ENCODE data around the gene ODF4. TPM values are rescaled to one million over a fixed set of nuclear protein-coding genes. Genes with fewer than 3 reads are reported as not detected.
A peak's percentile ranks its signal among the peaks of the same experiment; 100 is the strongest.

The ODF4 gene
- total and polyA plus RNA-seq, 2 of the 13 experiments (the other 11 are each of a cell fraction or from before 2014, with no cell fraction given) = not detected

DNA sequence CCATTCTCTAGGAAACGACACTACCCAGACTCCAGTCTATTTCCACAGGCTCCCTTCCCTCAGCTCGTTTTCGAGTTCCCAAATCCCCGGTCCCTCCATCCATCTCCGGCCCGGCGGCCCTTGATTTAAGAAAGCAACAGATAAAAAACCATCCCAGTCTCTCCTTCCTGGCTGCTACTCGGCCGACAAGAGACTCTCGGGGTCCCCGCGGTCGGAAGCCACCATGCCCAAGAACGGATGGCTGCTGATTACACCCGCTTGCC lies 43.2 kb downstream of the ODF4 start (continued):
- TF ChIP-seq, protein P1, sequence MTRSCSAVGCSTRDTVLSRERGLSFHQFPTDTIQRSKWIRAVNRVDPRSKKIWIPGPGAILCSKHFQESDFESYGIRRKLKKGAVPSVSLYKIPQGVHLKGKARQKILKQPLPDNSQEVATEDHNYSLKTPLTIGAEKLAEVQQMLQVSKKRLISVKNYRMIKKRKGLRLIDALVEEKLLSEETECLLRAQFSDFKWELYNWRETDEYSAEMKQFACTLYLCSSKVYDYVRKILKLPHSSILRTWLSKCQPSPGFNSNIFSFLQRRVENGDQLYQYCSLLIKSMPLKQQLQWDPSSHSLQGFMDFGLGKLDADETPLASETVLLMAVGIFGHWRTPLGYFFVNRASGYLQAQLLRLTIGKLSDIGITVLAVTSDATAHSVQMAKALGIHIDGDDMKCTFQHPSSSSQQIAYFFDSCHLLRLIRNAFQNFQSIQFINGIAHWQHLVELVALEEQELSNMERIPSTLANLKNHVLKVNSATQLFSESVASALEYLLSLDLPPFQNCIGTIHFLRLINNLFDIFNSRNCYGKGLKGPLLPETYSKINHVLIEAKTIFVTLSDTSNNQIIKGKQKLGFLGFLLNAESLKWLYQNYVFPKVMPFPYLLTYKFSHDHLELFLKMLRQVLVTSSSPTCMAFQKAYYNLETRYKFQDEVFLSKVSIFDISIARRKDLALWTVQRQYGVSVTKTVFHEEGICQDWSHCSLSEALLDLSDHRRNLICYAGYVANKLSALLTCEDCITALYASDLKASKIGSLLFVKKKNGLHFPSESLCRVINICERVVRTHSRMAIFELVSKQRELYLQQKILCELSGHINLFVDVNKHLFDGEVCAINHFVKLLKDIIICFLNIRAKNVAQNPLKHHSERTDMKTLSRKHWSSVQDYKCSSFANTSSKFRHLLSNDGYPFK (CRISPR knock-in tag; IDR thresholded peaks at IDR 0.05; ENCODE audit: borderline replicate concordance) = peak; percentile 56; the same call in 1 of the 2 replicates
- TF ChIP-seq, protein P2, sequence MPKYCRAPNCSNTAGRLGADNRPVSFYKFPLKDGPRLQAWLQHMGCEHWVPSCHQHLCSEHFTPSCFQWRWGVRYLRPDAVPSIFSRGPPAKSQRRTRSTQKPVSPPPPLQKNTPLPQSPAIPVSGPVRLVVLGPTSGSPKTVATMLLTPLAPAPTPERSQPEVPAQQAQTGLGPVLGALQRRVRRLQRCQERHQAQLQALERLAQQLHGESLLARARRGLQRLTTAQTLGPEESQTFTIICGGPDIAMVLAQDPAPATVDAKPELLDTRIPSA (CRISPR knock-in tag; IDR thresholded peaks at IDR 0.05; ENCODE audit: borderline replicate concordance) = no peak
- no peak for TF ChIP-seq FOXJ3 (CRISPR knock-in tag; IDR thresholded peaks at IDR 0.05; ENCODE audit: borderline replicate concordance)
- no peak for TF ChIP-seq ZNF3 (CRISPR knock-in tag; IDR thresholded peaks at IDR 0.05)
- TF ChIP-seq CAMTA2 (CRISPR knock-in tag; IDR thresholded peaks at IDR 0.05; ENCODE audit: borderline replicate concordance) = no peak
- TF ChIP-seq ZNF567 (CRISPR knock-in tag; IDR thresholded peaks at IDR 0.05; ENCODE audit: borderline replicate concordance) = 0 out of 2 replicates have a peak, but pooled peaks have one; percentile 24
- TF ChIP-seq ZKSCAN5 (CRISPR knock-in tag; IDR thresholded peaks at IDR 0.05) = no peak
- TF ChIP-seq HIVEP1 (CRISPR knock-in tag; IDR thresholded peaks at IDR 0.05) = peak; percentile 32; the same call in 1 of the 2 replicates
- TF ChIP-seq MIXL1 (CRISPR knock-in tag; IDR thresholded peaks at IDR 0.05) = no peak
- TF ChIP-seq KAT8 (CRISPR knock-in tag; IDR thresholded peaks at IDR 0.05) = no peak
- TF ChIP-seq, protein P3, sequence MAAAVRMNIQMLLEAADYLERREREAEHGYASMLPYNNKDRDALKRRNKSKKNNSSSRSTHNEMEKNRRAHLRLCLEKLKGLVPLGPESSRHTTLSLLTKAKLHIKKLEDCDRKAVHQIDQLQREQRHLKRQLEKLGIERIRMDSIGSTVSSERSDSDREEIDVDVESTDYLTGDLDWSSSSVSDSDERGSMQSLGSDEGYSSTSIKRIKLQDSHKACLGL (CRISPR knock-in tag; IDR thresholded peaks at IDR 0.05) = no peak
- 0 out of 2 replicates have a peak, but pooled peaks have one; percentile 41 for TF ChIP-seq TBP (CRISPR knock-in tag; IDR thresholded peaks at IDR 0.05)
- TF ChIP-seq ASH2L (IDR thresholded peaks at IDR 0.05; ENCODE audit: insufficient read length, low read depth, low read length) = peak; percentile 79
- TF ChIP-seq, protein P4, sequence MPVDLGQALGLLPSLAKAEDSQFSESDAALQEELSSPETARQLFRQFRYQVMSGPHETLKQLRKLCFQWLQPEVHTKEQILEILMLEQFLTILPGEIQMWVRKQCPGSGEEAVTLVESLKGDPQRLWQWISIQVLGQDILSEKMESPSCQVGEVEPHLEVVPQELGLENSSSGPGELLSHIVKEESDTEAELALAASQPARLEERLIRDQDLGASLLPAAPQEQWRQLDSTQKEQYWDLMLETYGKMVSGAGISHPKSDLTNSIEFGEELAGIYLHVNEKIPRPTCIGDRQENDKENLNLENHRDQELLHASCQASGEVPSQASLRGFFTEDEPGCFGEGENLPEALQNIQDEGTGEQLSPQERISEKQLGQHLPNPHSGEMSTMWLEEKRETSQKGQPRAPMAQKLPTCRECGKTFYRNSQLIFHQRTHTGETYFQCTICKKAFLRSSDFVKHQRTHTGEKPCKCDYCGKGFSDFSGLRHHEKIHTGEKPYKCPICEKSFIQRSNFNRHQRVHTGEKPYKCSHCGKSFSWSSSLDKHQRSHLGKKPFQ (CRISPR knock-in tag; IDR thresholded peaks at IDR 0.05; ENCODE audit: insufficient replicate concordance) = no peak
- 0 out of 2 replicates have a peak, but pooled peaks have one; percentile 29 for TF ChIP-seq ZSCAN12 (CRISPR knock-in tag; IDR thresholded peaks at IDR 0.05)
- TF ChIP-seq ZNF235 (CRISPR knock-in tag; IDR thresholded peaks at IDR 0.05; ENCODE audit: borderline replicate concordance) = no peak
- no peak for TF ChIP-seq ZFP36 (IDR thresholded peaks at IDR 0.05; ENCODE audit: borderline replicate concordance, low read depth, low read length, partially characterized antibody)
- TF ChIP-seq, protein P5, sequence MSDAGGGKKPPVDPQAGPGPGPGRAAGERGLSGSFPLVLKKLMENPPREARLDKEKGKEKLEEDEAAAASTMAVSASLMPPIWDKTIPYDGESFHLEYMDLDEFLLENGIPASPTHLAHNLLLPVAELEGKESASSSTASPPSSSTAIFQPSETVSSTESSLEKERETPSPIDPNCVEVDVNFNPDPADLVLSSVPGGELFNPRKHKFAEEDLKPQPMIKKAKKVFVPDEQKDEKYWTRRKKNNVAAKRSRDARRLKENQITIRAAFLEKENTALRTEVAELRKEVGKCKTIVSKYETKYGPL (CRISPR knock-in tag; IDR thresholded peaks at IDR 0.05) = 0 out of 2 replicates have a peak, but pooled peaks have one; percentile 15
- TF ChIP-seq SNAI1 (CRISPR knock-in tag; IDR thresholded peaks at IDR 0.05; ENCODE audit: borderline replicate concordance) = no peak
- TF ChIP-seq ZNF816 (CRISPR knock-in tag; IDR thresholded peaks at IDR 0.05; ENCODE audit: borderline replicate concordance) = peak; percentile 83; the same call in 1 of the 2 replicates
- peak; percentile 8; the same call in 1 of the 2 replicates for TF ChIP-seq ZFP82 (CRISPR knock-in tag; IDR thresholded peaks at IDR 0.05; ENCODE audit: borderline replicate concordance)
- TF ChIP-seq, protein P6, sequence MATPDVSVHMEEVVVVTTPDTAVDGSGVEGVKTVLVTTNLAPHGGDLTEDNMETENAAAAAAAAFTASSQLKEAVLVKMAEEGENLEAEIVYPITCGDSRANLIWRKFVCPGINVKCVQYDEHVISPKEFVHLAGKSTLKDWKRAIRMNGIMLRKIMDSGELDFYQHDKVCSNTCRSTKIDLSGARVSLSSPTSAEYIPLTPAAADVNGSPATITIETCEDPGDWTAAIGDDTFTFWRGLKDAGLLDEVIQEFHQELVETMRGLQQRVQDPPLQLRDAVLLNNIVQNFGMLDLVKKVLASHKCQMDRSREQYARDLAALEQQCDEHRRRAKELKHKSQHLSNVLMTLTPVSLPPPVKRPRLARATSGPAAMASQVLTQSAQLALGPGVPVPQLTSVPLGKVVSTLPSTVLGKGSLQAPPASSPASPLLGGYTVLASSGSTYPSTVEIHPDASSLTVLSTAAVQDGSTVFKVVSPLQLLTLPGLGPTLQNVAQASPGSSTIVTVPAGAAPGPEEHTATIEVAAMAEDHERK (CRISPR knock-in tag; IDR thresholded peaks at IDR 0.05; ENCODE audit: low read depth) = no peak
- TF ChIP-seq SIX4 (CRISPR knock-in tag; IDR thresholded peaks at IDR 0.05) = no peak
